Lower leg skin (tissue), 4 donors: ENCODE measurements around the gene TBCEL. TPM values are rescaled to one million over a fixed set of nuclear protein-coding genes. Genes with fewer than 3 reads are reported as not detected.
A peak's percentile ranks its signal among the peaks of the same experiment; 100 is the strongest.

Experiments
- DNase-seq, 2 donors: peaks; one replicate each; pipeline ENCODE4 v3.0.0-alpha.2; 2019; ENCODE audit warnings: low spot score in 2 of 2
- H3K4me3 ChIP-seq: fragments of 200-600 bp; sonication (generic); 2 replicates; pipeline ENCODE4 v1.5.1; 2017; ENCODE audit warnings: mild to moderate bottlenecking, low read depth; ENCODE audit not compliant: poor library complexity, severe bottlenecking
- POLR2A ChIP-seq, 2 donors: fragments of 450-650 bp; IDR thresholded peaks; one replicate each; pipeline ENCODE4 v1.6.1; 2016 to 2017; ENCODE audit warnings: antibody characterized with exemption in 2 of 2, mild to moderate bottlenecking in 1 of 2, moderate library complexity in 1 of 2
- whole genome bisulfite sequencing, 2 donors: methylation state at CpG; one replicate each; pipeline ENCODE4 v1.1.5; 2018; 5-methylcytosine and 5-hydroxymethylcytosine counted together
- intact Hi-C: fragments of 100-400 bp; cut with DNase I; formaldehyde crosslinking; loops from one replicate; pipeline ENCODE4 v1.15.0; 2023; ENCODE audit warnings: low total_unique reads
- total RNA-seq, 4 donors: library from RNA; depleted of rRNA; stranded (reverse); fragments of >200 nt; gene quantifications; one replicate each; pipeline ENCODE4 v1.1.0, GENCODE V29; 2016
- TF ChIP-seq, protein P1 (sequence below), 3 donors: fragments of 450-650 bp; IDR thresholded peaks; one replicate each; pipeline ENCODE4 v1.5.1; 2016; ENCODE audit warnings: antibody characterized with exemption in 3 of 3, mild to moderate bottlenecking in 3 of 3, moderate library complexity in 2 of 3

The TBCEL gene, protein sequence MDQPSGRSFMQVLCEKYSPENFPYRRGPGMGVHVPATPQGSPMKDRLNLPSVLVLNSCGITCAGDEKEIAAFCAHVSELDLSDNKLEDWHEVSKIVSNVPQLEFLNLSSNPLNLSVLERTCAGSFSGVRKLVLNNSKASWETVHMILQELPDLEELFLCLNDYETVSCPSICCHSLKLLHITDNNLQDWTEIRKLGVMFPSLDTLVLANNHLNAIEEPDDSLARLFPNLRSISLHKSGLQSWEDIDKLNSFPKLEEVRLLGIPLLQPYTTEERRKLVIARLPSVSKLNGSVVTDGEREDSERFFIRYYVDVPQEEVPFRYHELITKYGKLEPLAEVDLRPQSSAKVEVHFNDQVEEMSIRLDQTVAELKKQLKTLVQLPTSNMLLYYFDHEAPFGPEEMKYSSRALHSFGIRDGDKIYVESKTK
- total RNA-seq, result 10 to 100 TPM in 3 of 4 donors, 1 to 10 TPM in 1; 6.4 to 11.2 (median 10.8) TPM

DNA sequence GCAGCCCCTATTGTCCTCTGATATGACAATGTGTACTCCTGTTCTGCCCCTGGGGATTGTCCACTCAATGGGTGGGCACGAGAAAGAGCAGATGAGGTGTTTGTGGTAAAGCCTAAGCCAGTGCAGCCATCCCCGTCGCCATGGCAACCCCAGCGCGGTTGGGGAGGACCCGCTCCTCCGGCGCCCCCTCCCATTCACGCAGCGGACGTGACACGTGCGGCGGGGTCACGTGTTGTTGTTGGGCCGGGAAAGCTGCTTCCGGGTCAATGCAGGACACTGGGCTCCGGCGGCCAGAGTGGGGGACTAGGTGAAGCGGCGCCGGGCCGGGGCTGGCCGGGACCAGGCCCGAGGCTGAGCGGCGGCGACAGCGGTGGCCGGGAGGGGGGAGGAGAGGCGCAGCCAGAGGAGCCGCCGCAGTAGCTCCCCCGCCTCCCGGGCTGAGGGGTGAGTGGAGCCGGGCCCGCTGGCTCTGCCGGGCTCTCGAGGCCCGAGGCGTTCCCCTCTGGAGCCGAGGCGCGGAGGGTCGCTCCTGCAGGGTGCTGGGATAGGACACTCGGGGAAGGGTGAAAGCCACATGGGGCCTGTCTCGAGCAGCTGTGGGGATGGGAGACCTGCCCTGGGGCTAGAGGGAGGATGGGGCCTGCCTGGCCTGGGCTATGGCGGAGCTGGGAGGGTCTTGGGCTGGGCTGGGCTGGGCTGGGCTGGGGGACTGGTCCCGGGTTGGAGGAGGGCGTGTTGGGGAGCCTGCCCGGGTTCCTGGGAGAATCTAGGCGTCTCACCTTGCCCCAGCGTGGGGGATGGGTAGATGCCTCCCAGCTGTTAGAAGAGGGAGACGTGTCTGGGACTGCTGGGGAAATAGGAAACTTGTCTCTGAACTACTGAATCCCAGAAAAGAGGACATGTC lies at the start of gene TBCEL:
Gene TBCEL, plus strand, starts transcription at position 255 of the 904 bp plus-strand sequence. CDS start 21,589 bp downstream, outside the sequence.
- intact Hi-C loops, result no loop called here
- peak; percentile 72 to 95 for DNase-seq
- TF ChIP-seq POLR2A (IDR thresholded peaks at IDR 0.05), result no peak
- TF ChIP-seq, protein P1, sequence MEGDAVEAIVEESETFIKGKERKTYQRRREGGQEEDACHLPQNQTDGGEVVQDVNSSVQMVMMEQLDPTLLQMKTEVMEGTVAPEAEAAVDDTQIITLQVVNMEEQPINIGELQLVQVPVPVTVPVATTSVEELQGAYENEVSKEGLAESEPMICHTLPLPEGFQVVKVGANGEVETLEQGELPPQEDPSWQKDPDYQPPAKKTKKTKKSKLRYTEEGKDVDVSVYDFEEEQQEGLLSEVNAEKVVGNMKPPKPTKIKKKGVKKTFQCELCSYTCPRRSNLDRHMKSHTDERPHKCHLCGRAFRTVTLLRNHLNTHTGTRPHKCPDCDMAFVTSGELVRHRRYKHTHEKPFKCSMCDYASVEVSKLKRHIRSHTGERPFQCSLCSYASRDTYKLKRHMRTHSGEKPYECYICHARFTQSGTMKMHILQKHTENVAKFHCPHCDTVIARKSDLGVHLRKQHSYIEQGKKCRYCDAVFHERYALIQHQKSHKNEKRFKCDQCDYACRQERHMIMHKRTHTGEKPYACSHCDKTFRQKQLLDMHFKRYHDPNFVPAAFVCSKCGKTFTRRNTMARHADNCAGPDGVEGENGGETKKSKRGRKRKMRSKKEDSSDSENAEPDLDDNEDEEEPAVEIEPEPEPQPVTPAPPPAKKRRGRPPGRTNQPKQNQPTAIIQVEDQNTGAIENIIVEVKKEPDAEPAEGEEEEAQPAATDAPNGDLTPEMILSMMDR (IDR thresholded peaks at IDR 0.05), result no peak
- 1% methylated on average over 24 to 41 of the region's 54 CpGs for WGBS, 2 donors
- peak within 1 kb of the TSS; percentile 64 for H3K4me3 ChIP-seq

DNA sequence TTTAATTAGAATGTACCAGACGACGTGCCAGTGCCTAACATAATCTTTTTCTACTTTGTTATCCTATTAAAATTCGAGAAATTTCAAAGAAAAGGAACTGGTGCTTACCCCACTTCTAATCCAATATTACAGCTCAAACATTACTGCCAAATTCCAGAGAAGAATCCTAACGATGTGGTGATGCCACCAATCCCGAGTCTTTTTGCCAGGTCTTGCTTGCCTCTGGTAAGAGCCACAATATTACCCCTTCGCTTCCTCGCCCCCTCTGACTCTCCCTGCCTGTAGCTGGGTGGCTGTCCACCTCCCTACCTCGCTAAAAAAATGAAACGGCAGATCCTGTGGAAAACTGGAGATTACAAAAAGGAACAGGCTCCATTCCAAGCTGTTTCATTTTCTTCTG lies 49.4 kb upstream of the TBCEL start:
- no peak overlapping the region for H3K4me3 ChIP-seq
- 59 to 63% methylated on average over 9 of the region's 9 CpGs for WGBS, 2 donors
- no peak for DNase-seq
- intact Hi-C loops, result no loop called here
- no peak for TF ChIP-seq POLR2A (IDR thresholded peaks at IDR 0.05)
- TF ChIP-seq, protein P1 (IDR thresholded peaks at IDR 0.05), result no peak

DNA sequence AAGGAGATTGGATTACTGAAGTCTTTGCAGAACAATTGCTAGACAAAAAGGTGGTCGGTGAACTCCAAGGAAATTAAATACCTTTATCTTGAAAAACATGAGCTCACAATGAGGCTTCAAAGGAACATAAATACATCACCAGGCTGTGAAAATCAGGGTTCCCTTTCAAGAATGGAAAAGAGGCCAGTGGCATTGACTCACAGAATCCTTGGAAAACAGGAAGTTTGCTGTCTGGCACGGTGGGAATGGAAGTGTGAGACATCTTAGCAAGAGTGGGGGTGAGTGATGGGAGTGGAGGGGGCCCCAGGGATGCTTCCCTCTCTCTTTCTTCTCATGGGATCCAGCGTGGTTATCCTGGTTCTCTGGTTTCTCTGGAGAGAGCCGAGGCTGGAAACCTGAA lies 48.9 kb upstream of the TBCEL start:
- intact Hi-C loops, result no loop called here

DNA sequence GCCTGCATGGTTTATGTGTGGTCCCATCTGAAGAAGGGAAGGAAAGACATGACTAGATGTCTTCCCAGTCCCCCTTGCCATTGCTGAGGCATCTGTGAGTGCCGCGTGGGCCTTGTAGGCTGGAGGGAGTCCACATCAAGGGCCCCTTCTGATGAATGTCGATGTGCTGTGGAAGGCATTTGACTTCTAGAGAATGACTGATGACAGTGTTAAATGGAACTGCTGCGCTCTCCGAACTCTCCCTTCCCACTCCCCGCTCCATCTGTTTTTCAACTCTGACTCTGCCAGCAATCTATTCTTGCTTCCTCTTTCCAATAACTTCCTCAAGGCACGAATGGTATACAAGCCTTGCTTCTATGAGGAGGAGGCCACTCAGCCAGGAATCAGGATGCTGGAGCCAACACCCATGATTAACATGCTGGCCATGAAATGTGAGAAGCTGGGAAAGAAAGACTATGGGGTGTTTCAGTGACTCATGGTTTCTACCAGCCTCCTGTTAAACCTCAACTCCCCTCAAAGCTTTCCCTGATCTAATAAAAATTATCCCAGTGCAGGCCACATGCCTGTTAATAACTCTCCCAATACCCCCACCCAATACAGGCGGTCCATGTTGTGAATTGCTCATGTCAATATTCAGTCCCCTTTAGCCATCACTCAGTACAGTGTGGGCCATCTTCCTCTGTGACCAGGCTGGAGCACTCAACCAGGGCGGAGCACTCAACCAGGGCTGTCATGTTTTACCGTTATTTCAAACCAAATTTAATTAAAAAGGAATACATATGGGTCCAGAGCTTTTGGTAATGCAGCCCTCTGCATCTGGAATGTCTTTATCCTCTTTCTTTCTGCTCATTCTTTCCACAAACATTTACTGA lies 46.4 kb upstream of the TBCEL start:
- 73 to 78% methylated on average over 10 of the region's 10 CpGs for WGBS, 2 donors
- no peak for DNase-seq

More for the DNA sequence above, 48.9 kb upstream of the TBCEL start:
- no peak overlapping the region for H3K4me3 ChIP-seq
- 52 to 56% methylated on average over 4 of the region's 4 CpGs for WGBS, 2 donors
- TF ChIP-seq, protein P1 (IDR thresholded peaks at IDR 0.05), result no peak
- no peak for TF ChIP-seq POLR2A (IDR thresholded peaks at IDR 0.05)
- DNase-seq, result no peak

More for the DNA sequence above, 46.4 kb upstream of the TBCEL start:
- H3K4me3 ChIP-seq, result no peak overlapping the region
- intact Hi-C loops, result no loop called here
- no peak for TF ChIP-seq POLR2A (IDR thresholded peaks at IDR 0.05)
- TF ChIP-seq, protein P1 (IDR thresholded peaks at IDR 0.05), result no peak
